A549 (cell line): Measurements from ENCODE around the gene DLG1.

Source experiments
- HOXB13 ChIP-seq: fragments of 250-450 bp; sonication (Bioruptor Pico); IDR thresholded peaks from 2 replicates; pipeline ENCODE4 v1.5.0; 2020; ENCODE audit warnings: low read depth, mild to moderate bottlenecking, moderate library complexity
- POLR2A ChIP-seq: IDR thresholded peaks from 2 replicates; pipeline ENCODE4 v1.6.1; 2012; ENCODE audit warnings: mild to moderate bottlenecking, low read length
- RCOR1 ChIP-seq: fragments of 150-350 bp; IDR thresholded peaks from 2 replicates; pipeline ENCODE4 v1.6.1; 2014; ENCODE audit warnings: antibody characterized with exemption, low read length, low read depth
- RFX5 ChIP-seq: fragments of 450-650 bp; IDR thresholded peaks from 2 replicates; pipeline ENCODE4 v1.7.1; 2014; ENCODE audit warnings: antibody characterized with exemption, mild to moderate bottlenecking, moderate library complexity
- TF ChIP-seq, protein P1 (sequence below): fragments of >200 bp; sonication (Bioruptor Twin); formaldehyde crosslinking; IDR thresholded peaks from 3 replicates; pipeline ENCODE4 v1.5.1; 2016

DNA sequence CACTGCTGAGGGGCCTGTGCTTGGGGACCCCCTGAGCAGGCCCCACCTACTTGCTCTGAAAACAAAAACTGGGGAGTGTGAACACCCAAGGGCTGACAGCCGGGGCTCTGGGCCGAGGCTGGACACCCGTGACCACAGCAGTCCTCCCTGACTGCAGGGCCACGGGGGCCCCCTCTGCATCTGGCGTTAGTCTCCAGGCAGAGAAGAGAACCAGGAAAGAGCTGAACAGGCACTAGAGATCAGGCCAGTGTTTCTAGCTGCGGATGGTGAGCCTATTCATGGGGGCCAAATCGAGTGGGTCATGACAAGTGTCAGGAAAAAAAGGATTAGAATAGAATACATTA is 285.9 kb downstream of the DLG1 start:
- TF ChIP-seq RCOR1: no peak
- TF ChIP-seq, protein P1, sequence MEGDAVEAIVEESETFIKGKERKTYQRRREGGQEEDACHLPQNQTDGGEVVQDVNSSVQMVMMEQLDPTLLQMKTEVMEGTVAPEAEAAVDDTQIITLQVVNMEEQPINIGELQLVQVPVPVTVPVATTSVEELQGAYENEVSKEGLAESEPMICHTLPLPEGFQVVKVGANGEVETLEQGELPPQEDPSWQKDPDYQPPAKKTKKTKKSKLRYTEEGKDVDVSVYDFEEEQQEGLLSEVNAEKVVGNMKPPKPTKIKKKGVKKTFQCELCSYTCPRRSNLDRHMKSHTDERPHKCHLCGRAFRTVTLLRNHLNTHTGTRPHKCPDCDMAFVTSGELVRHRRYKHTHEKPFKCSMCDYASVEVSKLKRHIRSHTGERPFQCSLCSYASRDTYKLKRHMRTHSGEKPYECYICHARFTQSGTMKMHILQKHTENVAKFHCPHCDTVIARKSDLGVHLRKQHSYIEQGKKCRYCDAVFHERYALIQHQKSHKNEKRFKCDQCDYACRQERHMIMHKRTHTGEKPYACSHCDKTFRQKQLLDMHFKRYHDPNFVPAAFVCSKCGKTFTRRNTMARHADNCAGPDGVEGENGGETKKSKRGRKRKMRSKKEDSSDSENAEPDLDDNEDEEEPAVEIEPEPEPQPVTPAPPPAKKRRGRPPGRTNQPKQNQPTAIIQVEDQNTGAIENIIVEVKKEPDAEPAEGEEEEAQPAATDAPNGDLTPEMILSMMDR: no peak
- TF ChIP-seq HOXB13: no peak
- TF ChIP-seq POLR2A: no peak
- TF ChIP-seq RFX5: no peak
